ENCODE measurements around the gene CD2AP. TPM values are rescaled to one million over a fixed set of nuclear protein-coding genes. Genes with fewer than 3 reads are reported as not detected.

CD2AP gene
- total RNA-seq, 2 donors from 2014 or later, result 28.5 to 31.0 TPM

DNA sequence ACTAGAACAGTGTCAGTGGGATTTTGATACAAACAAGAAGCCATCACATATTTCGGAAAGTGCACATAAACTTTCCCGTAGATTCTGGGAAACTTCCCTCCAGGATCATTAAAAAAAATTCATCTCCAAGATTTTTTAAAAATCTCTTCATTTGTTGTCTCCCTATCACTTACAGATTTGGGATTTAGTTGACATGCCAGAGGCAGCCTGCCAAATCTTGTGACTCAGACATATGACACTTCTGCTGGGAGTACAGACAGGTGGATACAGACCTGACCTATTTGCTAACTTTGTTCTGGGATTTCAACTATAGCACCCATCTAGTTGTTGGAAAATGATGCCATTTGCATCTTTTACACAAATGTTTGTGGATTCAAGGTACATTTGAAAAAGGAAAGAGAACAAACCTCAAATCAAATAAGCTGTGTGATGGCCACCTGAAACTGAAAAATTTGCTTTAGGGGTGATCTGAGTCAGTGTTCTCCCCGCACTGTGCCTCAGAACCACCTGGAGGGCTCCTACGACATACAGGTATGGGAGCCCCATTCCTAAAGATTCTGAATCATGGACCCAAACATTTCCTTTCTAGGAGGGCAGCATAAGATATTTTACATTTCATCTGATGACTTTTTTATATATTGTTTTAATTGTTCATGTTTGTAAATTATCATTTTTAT, 21.9 kb upstream of the CD2AP start:
- Histone ChIP-seq H3K9me3 (no peaks in the 10 kb centered on the region), H3K4me3 (no peak overlapping the region), H3K4me1 (peaks cover 45% of the 10 kb centered on the region), H3K36me3 (replicated peaks in 1 of 2; ENCODE audit: insufficient read depth in 1 of 2, low read depth in 2 of 2) (no peaks in the 10 kb centered on the region), H3K27ac (peak overlapping the region in 2 of 4 donors; percentile 30 to 65), H3K27me3 (no peaks in the 10 kb centered on the region)
- WGBS, 2 donors, result 66 to 70% methylated on average over 4 of the region's 4 CpGs
- TF ChIP-seq CTCF (IDR thresholded peaks at IDR 0.05) (no peak), POLR2A (IDR thresholded peaks at IDR 0.05) (no peak)
- DNase-seq (peak; percentile 63 to 85 (median 78)), ATAC-seq (no peak)
- intact Hi-C loops (cut with DNase I), result no loop called here

DNA sequence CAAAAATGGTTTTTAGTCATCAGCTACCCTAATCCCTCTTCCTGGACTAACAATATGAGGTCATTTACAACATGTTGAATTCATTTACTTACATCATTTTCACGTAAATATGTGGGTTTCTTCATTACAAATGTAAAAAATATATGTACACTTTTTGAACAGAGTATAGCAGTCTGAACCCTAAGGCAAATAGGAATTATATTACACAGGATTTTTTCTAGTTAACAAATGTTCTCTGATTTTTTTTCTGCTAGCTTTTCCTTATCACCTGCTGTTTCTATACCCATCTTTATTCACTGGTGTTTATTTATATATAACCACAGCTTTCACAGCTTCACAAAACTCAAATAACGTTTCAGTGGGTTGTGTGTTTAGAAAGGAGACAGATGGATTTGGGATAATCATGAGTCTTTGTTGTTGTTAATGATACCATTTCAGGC, 21.0 kb upstream of the CD2AP start:
- no peaks in the 10 kb centered on the region for H3K36me3 ChIP-seq (replicated peaks in 1 of 2; ENCODE audit: insufficient read depth in 1 of 2, low read depth in 2 of 2)
- 46 to 68% methylated on average over 2 of the region's 2 CpGs for WGBS, 2 donors
- ATAC-seq (no peak), DNase-seq (no peak)
- H3K4me1 ChIP-seq, result peaks cover 44% of the 10 kb centered on the region
- no peak for TF ChIP-seq POLR2A (IDR thresholded peaks at IDR 0.05)
- no peaks in the 10 kb centered on the region for H3K9me3 ChIP-seq
- H3K27me3 ChIP-seq, result no peaks in the 10 kb centered on the region
- no peak overlapping the region for H3K4me3 ChIP-seq
- intact Hi-C loops (cut with DNase I), result no loop called here
- H3K27ac ChIP-seq, result peak overlapping the region in 1 of 4 donors; percentile 65

GRCh38 chr6:47457370-47457769, 20.2 kb upstream of the CD2AP start:
- Histone ChIP-seq H3K27me3 (no peaks in the 10 kb centered on the region), H3K4me1 (peaks cover 48% of the 10 kb centered on the region), H3K9me3 (no peaks in the 10 kb centered on the region), H3K36me3 (replicated peaks in 1 of 2; ENCODE audit: insufficient read depth in 1 of 2, low read depth in 2 of 2) (no peaks in the 10 kb centered on the region), H3K27ac (peak overlapping the region in 1 of 4 donors; percentile 65), H3K4me3 (no peak overlapping the region)
- ATAC-seq (no peak), DNase-seq (no peak)
- TF ChIP-seq POLR2A (IDR thresholded peaks at IDR 0.05) (no peak), CTCF (IDR thresholded peaks at IDR 0.05) (no peak)
- intact Hi-C loops (cut with DNase I), result no loop called here
- WGBS, 2 donors, result 89 to 96% methylated on average over 2 of the region's 2 CpGs

- no peak for TF ChIP-seq POLR2A (IDR thresholded peaks at IDR 0.05)
- TF ChIP-seq CTCF (IDR thresholded peaks at IDR 0.05), result no peak
- WGBS, 2 donors, result 12 to 24% methylated on average over 1 of the region's 1 CpG
- intact Hi-C loops (cut with DNase I), result no loop called here
- DNase-seq (peak in 1 of 4 donors; percentile 37), ATAC-seq (peak; percentile 51)
- Histone ChIP-seq H3K9me3 (no peaks in the 10 kb centered on the region), H3K36me3 (replicated peaks in 1 of 2; ENCODE audit: insufficient read depth in 1 of 2, low read depth in 2 of 2) (no peaks in the 10 kb centered on the region), H3K4me3 (no peak overlapping the region), H3K4me1 (peaks cover 43% of the 10 kb centered on the region), H3K27me3 (no peaks in the 10 kb centered on the region), H3K27ac (peak overlapping the region in 3 of 4 donors; percentile 30 to 73 (median 65))
These were observed 13.5 kb upstream of the CD2AP start for GRCh38 chr6:47464052-47464451.

- ATAC-seq (no peak), DNase-seq (no peak)
- Histone ChIP-seq H3K27me3 (no peaks in the 10 kb centered on the region), H3K27ac (peak overlapping the region in 1 of 4 donors; percentile 73), H3K36me3 (replicated peaks in 1 of 2; ENCODE audit: insufficient read depth in 1 of 2, low read depth in 2 of 2) (no peaks in the 10 kb centered on the region), H3K4me1 (peaks cover 32% of the 10 kb centered on the region), H3K9me3 (no peaks in the 10 kb centered on the region), H3K4me3 (no peak overlapping the region)
- intact Hi-C loops (cut with DNase I), result no loop called here
- TF ChIP-seq POLR2A (IDR thresholded peaks at IDR 0.05) (no peak), CTCF (IDR thresholded peaks at IDR 0.05) (no peak)
- WGBS, 2 donors, result 86 to 100% methylated on average over 1 of the region's 1 CpG
These were observed 12.5 kb upstream of the CD2AP start for GRCh38 chr6:47465117-47465516.

Data from body of pancreas (tissue), 4 donors.